HG03354 (cell line): ENCODE data around the gene PRAME.
"Not testable (repeated sequence)": the region's sequence is repeated elsewhere in the genome, so short reads cannot be mapped to it uniquely, and the experiment has no call there.

Source experiments
- ATAC-seq: cut with Tn5 transposase; IDR thresholded peaks from one replicate; pipeline ENCODE4 v1.9.1; 2021; ENCODE audit warnings: mild to moderate bottlenecking; ENCODE audit not compliant: unreplicated experiment, poor library complexity, severe bottlenecking

The PRAME gene

GRCh38 chr22:22531770-22532546 is 27.1 kb downstream of the PRAME start:
- no peak for ATAC-seq

GRCh38 chr22:22528780-22529179 is 30.3 kb downstream of the PRAME start:
- ATAC-seq = no peak

- no peak for ATAC-seq
Measured at GRCh38 chr22:22527312-22527711, 31.8 kb downstream of the PRAME start.

- no peak for ATAC-seq
Measured at GRCh38 chr22:22526125-22526912, 32.7 kb downstream of the PRAME start.

- ATAC-seq = no peak
Measured at GRCh38 chr22:22523494-22523893, 35.6 kb downstream of the PRAME start.

GRCh38 chr22:22521631-22522030 is 37.4 kb downstream of the PRAME start:
- ATAC-seq = no peak

GRCh38 chr22:22520667-22521602 is 38.1 kb downstream of the PRAME start:
- ATAC-seq = no peak

- no peak for ATAC-seq
Measured at GRCh38 chr22:22520020-22520656, 38.9 kb downstream of the PRAME start, which contains the start of gene ZNF280A. Gene ZNF280A, minus strand, starts transcription at chr22:22520270. Its CDS starts 4,640 bp downstream, at chr22:22515630.

GRCh38 chr22:22519591-22519990 is 39.5 kb downstream of the PRAME start:
- ATAC-seq = no peak

- ATAC-seq = no peak
Measured at GRCh38 chr22:22516992-22517391, 42.1 kb downstream of the PRAME start.

GRCh38 chr22:22515890-22516289 is 43.2 kb downstream of the PRAME start:
- ATAC-seq = no peak

- not testable (repeated sequence) for ATAC-seq
Measured at GRCh38 chr22:22514431-22514830, 44.6 kb downstream of the PRAME start.

- no peak for ATAC-seq
Measured at GRCh38 chr22:22513619-22514018, 45.4 kb downstream of the PRAME start.

- no peak for ATAC-seq
Measured at GRCh38 chr22:22512951-22513350, 46.1 kb downstream of the PRAME start.

GRCh38 chr22:22510833-22511232 is 48.2 kb downstream of the PRAME start:
- not testable (repeated sequence) for ATAC-seq

- ATAC-seq = not testable (repeated sequence)
Measured at GRCh38 chr22:22509912-22510311, 49.2 kb downstream of the PRAME start.

- ATAC-seq = peak; percentile 92
Measured at GRCh38 chr22:22508274-22509176, 50.5 kb downstream of the PRAME start, which contains the start of gene ZNF280B. Gene ZNF280B, minus strand, starts transcription at chr22:22508742. Its CDS starts 19,344 bp downstream, at chr22:22489398.

GRCh38 chr22:22507743-22508273 is 51.3 kb downstream of the PRAME start:
- no peak for ATAC-seq
